Spleen (tissue), 7 donors: Measurements from ENCODE around the gene THBS1.

Experiments
- CTCF ChIP-seq, 11 experiments: fragments of 200-600 bp in 7 of 11; fragments of 450-650 bp in 4 of 11; sonication (generic) in 4 of 11; IDR thresholded peaks in 8 of 11; conservative IDR thresholded peaks in 3 of 11; 1 replicate in 7 of 11; 2 replicates in 4 of 11; pipeline versions ENCODE4 v1.4.0 to v1.8.0; 2016 to 2021; ENCODE audit warnings: antibody characterized with exemption in 11 of 11, inconsistent platforms in 4 of 11, mild to moderate bottlenecking in 1 of 11
- POLR2A ChIP-seq, 3 donors: fragments of 450-650 bp; IDR thresholded peaks; one replicate each; pipeline ENCODE4 v1.5.1; 2017; ENCODE audit warnings: antibody characterized with exemption in 3 of 3, mild to moderate bottlenecking in 1 of 3
- donor health status: DM: no; HTN: no; CAD: no; lungs with moderate emphysema.
- donor health status: DM: no; HTN: no; CAD: no.
- donor health status: DM: no; HTN: no; CAD: no.

GRCh38 chr15:39584266-39584659 lies 3.4 kb downstream of the THBS1 start:
- TF ChIP-seq POLR2A (IDR thresholded peaks at IDR 0.05) (no peak), CTCF (IDR thresholded peaks at IDR 0.05 in 8 of 11, conservative IDR thresholded peaks at IDR 0.05 in 3 of 11) (no peak)
